ENCODE results near the gene RAD9A. TPM values are rescaled to one million over a fixed set of nuclear protein-coding genes. Genes with fewer than 3 reads are reported as not detected.

The RAD9A gene
- total and polyA plus RNA-seq, 9 of the 15 experiments (the other 6 are each of a cell fraction or from before 2014, with no cell fraction given) = 1.4 to 41.2 (median 16.1) TPM

DNA sequence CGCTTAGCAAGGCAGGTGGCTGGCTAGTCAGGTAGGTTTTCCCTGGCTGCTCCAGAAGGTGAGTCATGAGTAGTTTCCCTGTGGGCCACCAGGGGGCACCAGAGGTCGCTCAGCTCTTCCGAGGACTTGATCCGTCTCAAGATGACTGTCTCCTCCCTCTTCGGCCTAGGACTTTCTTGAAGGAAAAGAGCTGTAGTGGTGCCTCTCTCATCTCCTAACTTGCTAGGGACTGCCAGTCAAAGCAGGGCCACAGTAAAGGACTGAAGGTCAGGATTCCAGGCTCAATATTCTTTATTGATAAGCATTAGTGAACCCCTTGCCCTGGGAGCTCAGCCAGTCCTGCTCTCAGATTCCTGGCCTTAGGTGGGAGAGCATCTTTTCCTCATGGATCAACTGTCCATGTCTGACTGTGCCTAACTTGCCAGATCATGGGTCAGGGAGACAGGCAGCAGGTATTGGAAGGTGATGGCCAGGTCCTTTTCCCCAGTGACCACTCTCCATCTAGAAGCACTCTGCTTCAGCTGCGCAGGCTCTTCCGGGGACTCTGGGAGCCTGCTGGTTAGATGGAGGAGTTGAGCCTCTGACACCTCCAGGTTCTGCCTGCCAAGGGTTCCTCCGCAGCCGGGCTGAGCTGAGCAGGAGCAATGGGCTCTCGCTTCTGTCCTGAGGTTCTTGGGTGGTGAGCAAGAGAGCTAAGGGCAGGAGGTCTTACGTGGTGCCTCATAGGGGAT lies 40.3 kb upstream of the RAD9A start (continued):
- TF ChIP-seq, protein P1, sequence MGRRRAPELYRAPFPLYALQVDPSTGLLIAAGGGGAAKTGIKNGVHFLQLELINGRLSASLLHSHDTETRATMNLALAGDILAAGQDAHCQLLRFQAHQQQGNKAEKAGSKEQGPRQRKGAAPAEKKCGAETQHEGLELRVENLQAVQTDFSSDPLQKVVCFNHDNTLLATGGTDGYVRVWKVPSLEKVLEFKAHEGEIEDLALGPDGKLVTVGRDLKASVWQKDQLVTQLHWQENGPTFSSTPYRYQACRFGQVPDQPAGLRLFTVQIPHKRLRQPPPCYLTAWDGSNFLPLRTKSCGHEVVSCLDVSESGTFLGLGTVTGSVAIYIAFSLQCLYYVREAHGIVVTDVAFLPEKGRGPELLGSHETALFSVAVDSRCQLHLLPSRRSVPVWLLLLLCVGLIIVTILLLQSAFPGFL (CRISPR knock-in tag; IDR thresholded peaks at IDR 0.05) = no peak
- peak; percentile 37 for TF ChIP-seq ZFX (CRISPR knock-in tag; IDR thresholded peaks at IDR 0.05)
- no peak for TF ChIP-seq ZNF239 (CRISPR knock-in tag; IDR thresholded peaks at IDR 0.05)
- peak in 1 of 3 experiments; percentile 47 for TF ChIP-seq YY1 (IDR thresholded peaks at IDR 0.05; ENCODE audit: borderline replicate concordance in 1 of 3, control insufficient read depth in 1 of 3, extremely low read depth in 1 of 3, insufficient read depth in 3 of 3, insufficient read length in 1 of 3, insufficient replicate concordance in 2 of 3, low read depth in 1 of 3, low read length in 2 of 3)
- 0 out of 4 replicates have a peak, but pooled peaks of 1 of the 2 experiments have one; percentile 14 for TF ChIP-seq MAZ (CRISPR knock-in tag; conservative IDR thresholded peaks at IDR 0.05 in 1 of 2, IDR thresholded peaks at IDR 0.05 in 1 of 2)
- TF ChIP-seq, protein P2, sequence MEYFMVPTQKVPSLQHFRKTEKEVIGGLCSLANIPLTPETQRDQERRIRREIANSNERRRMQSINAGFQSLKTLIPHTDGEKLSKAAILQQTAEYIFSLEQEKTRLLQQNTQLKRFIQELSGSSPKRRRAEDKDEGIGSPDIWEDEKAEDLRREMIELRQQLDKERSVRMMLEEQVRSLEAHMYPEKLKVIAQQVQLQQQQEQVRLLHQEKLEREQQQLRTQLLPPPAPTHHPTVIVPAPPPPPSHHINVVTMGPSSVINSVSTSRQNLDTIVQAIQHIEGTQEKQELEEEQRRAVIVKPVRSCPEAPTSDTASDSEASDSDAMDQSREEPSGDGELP (CRISPR knock-in tag; IDR thresholded peaks at IDR 0.05; ENCODE audit: borderline replicate concordance) = 0 out of 2 replicates have a peak, but pooled peaks have one; percentile 39
- TF ChIP-seq SRSF1 (IDR thresholded peaks at IDR 0.05; ENCODE audit: low read depth, low read length) = no peak
- no peak for TF ChIP-seq STAT5A (IDR thresholded peaks at IDR 0.05; ENCODE audit: borderline replicate concordance, low read length)
- no peak for TF ChIP-seq SRSF7 (optimal IDR thresholded peaks at IDR 0.05; ENCODE audit: low read depth, low read length)
- no peak for TF ChIP-seq GTF2A2 (tag; IDR thresholded peaks at IDR 0.05)
- TF ChIP-seq SRF (CRISPR knock-in tag; IDR thresholded peaks at IDR 0.05) = no peak
- peak; percentile 90 for TF ChIP-seq FOSL1 (tag; conservative IDR thresholded peaks at IDR 0.05)
- TF ChIP-seq, protein P3, sequence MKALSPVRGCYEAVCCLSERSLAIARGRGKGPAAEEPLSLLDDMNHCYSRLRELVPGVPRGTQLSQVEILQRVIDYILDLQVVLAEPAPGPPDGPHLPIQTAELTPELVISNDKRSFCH (CRISPR knock-in tag; IDR thresholded peaks at IDR 0.05) = no peak
- TF ChIP-seq, protein P3 (tag; IDR thresholded peaks at IDR 0.05) = no peak
- 0 out of 2 replicates have a peak, but pooled peaks have one; percentile 43 for TF ChIP-seq SMAD4 (CRISPR knock-in tag; conservative IDR thresholded peaks at IDR 0.05)
- TF ChIP-seq NR2F6 (CRISPR knock-in tag; IDR thresholded peaks at IDR 0.05) = no peak
- peak; percentile 43 to 76 for TF ChIP-seq RAD21 (CRISPR knock-in tag; conservative IDR thresholded peaks at IDR 0.05 in 1 of 2, IDR thresholded peaks at IDR 0.05 in 1 of 2)
- TF ChIP-seq, protein P4, sequence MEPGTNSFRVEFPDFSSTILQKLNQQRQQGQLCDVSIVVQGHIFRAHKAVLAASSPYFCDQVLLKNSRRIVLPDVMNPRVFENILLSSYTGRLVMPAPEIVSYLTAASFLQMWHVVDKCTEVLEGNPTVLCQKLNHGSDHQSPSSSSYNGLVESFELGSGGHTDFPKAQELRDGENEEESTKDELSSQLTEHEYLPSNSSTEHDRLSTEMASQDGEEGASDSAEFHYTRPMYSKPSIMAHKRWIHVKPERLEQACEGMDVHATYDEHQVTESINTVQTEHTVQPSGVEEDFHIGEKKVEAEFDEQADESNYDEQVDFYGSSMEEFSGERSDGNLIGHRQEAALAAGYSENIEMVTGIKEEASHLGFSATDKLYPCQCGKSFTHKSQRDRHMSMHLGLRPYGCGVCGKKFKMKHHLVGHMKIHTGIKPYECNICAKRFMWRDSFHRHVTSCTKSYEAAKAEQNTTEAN (CRISPR knock-in tag; IDR thresholded peaks at IDR 0.05) = no peak
- TF ChIP-seq ZKSCAN8 (CRISPR knock-in tag; IDR thresholded peaks at IDR 0.05) = no peak
- no peak for TF ChIP-seq TCF7 (IDR thresholded peaks at IDR 0.05; ENCODE audit: borderline replicate concordance)
- TF ChIP-seq ZNF324 (CRISPR knock-in tag; IDR thresholded peaks at IDR 0.05) = no peak
- 0 out of 2 replicates have a peak, but pooled peaks have one; percentile 71 for TF ChIP-seq ZBTB17 (CRISPR knock-in tag; IDR thresholded peaks at IDR 0.05)
- no peak for TF ChIP-seq CSDE1 (IDR thresholded peaks at IDR 0.05)
- no peak for TF ChIP-seq LEF1 (IDR thresholded peaks at IDR 0.05)
